Trophoblast cell (in vitro differentiated cells and primary cell): ENCODE measurements around the gene PEAK3.

Source experiments
- DNase-seq, 2 donors: peaks; one replicate each; pipeline ENCODE4 v3.0.0-alpha.2; 2016
- H2AFZ ChIP-seq: 2 replicates; pipeline ENCODE4 v1.6.1; 2013; ENCODE audit warnings: low read length, moderate library complexity, mild to moderate bottlenecking; ENCODE audit not compliant: insufficient read depth, poor library complexity
- H2AK5ac ChIP-seq: 2 replicates; pipeline ENCODE4 v1.6.1; 2013; ENCODE audit warnings: mild to moderate bottlenecking, low read length
- H2BK120ac ChIP-seq: 2 replicates; pipeline ENCODE4 v1.6.1; 2013; ENCODE audit warnings: low read length, mild to moderate bottlenecking, moderate library complexity; ENCODE audit not compliant: insufficient read depth, poor library complexity
- H2BK12ac ChIP-seq: 2 replicates; pipeline ENCODE4 v1.6.1; 2013; ENCODE audit warnings: mild to moderate bottlenecking, low read length, moderate library complexity
- H2BK5ac ChIP-seq: 2 replicates; pipeline ENCODE4 v1.6.1; 2013; ENCODE audit warnings: low read length, low read depth, moderate library complexity, mild to moderate bottlenecking; ENCODE audit not compliant: poor library complexity
- H3K14ac ChIP-seq: 2 replicates; pipeline ENCODE4 v1.6.1; 2013; ENCODE audit warnings: mild to moderate bottlenecking, low read length
- H3K18ac ChIP-seq: 2 replicates; pipeline ENCODE4 v1.6.1; 2013; ENCODE audit warnings: mild to moderate bottlenecking, low read length
- H3K23ac ChIP-seq: 2 replicates; pipeline ENCODE4 v1.6.1; 2013; ENCODE audit warnings: low read length
- H3K27ac ChIP-seq: 2 replicates; pipeline ENCODE4 v1.5.1; 2013; ENCODE audit warnings: low read depth, mild to moderate bottlenecking, inconsistent platforms, low read length, moderate library complexity
- H3K27me3 ChIP-seq: 2 replicates; pipeline ENCODE4 v1.6.1; 2013; ENCODE audit warnings: inconsistent platforms, mild to moderate bottlenecking, low read length, moderate library complexity; ENCODE audit not compliant: insufficient read depth
- H3K36me3 ChIP-seq, 2 experiments: 1 replicate in 1 of 2; 2 replicates in 1 of 2; pipeline ENCODE4 v1.6.1; 2013; ENCODE audit warnings: low read length in 2 of 2, mild to moderate bottlenecking in 2 of 2, moderate library complexity in 1 of 2; ENCODE audit not compliant: insufficient read depth in 2 of 2, control insufficient read depth in 1 of 2
- H3K4ac ChIP-seq: 2 replicates; pipeline ENCODE4 v1.6.1; 2013; ENCODE audit warnings: low read depth, mild to moderate bottlenecking, low read length, moderate library complexity
- H3K4me1 ChIP-seq, 2 experiments: 1 replicate in 1 of 2; 2 replicates in 1 of 2; pipeline ENCODE4 v1.6.1; 2013; ENCODE audit warnings: low read length in 2 of 2, mild to moderate bottlenecking in 2 of 2, moderate library complexity in 1 of 2; ENCODE audit not compliant: insufficient read depth in 2 of 2, control insufficient read depth in 1 of 2
- H3K4me2 ChIP-seq: 2 replicates; pipeline ENCODE4 v1.6.1; 2013; ENCODE audit warnings: inconsistent platforms, mild to moderate bottlenecking, low read length, moderate library complexity
- H3K4me3 ChIP-seq: 2 replicates; pipeline ENCODE4 v1.5.1; 2013; ENCODE audit warnings: mild to moderate bottlenecking, low read depth, low read length, inconsistent platforms
- H3K79me1 ChIP-seq: one replicate; pipeline ENCODE4 v1.6.1; 2013; ENCODE audit warnings: low read length
- H3K79me2 ChIP-seq: 2 replicates; pipeline ENCODE4 v1.6.1; 2013; ENCODE audit warnings: low read length, mild to moderate bottlenecking; ENCODE audit not compliant: control insufficient read depth, insufficient read depth, poor library complexity
- H3K9ac ChIP-seq: 2 replicates; pipeline ENCODE4 v1.6.1; 2013; ENCODE audit warnings: mild to moderate bottlenecking, low read length
- H3K9me3 ChIP-seq: 2 replicates; pipeline ENCODE4 v1.6.1; 2013; ENCODE audit warnings: low read depth, mild to moderate bottlenecking, control low read depth, inconsistent platforms, low read length; ENCODE audit not compliant: insufficient read depth
- H4K12ac ChIP-seq: 2 replicates; pipeline ENCODE4 v1.6.1; 2013; ENCODE audit warnings: low read depth, mild to moderate bottlenecking, low read length, moderate library complexity
- H4K8ac ChIP-seq: 2 replicates; pipeline ENCODE4 v1.6.1; 2013; ENCODE audit warnings: low read depth, mild to moderate bottlenecking, low read length, moderate library complexity
- H4K91ac ChIP-seq: one replicate; pipeline ENCODE4 v1.6.1; 2013; ENCODE audit warnings: low read depth, mild to moderate bottlenecking, low read length, moderate library complexity
- WGBS: extraction: QIAGEN DNeasy Blood & Tissue Kit; methylation state at CpG from one replicate; pipeline ENCODE4 v1.1.7; 2013; ENCODE audit warnings: missing lambda C conversion rate; ENCODE audit not compliant: insufficient read length, insufficient coverage; ENCODE audit errors: extremely low coverage; 5-methylcytosine and 5-hydroxymethylcytosine counted together

The PEAK3 gene

DNA sequence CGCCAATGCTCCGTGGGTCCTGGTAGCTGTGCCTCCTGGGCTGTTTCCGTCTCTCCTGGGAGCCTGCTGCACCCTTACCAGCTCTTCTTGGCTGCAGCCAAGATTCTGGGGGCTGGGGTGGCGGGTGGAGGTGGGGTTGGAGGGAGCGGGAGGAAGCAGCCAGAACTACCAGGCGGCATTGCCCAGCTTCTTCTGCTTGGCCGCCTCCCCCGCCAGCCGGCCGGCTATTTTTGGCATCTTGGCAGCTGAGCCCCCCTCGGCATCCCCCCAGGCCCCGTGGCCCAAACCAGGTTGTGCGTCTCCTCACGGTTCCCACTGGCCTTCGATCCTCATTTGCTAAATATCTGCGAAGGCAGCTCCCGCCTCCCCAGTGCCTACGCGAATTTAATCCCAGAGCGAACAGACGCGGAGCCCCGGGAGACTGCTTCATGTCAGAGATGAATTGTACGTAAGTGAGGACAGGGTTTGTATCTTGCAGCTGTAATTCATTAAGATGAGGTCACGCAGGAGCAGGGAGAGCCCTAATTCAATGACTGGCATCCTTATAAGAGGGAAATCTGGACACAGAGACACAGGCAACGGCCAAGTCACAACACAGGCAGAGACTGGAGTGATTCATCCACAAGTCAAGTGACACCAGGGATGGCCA, 12.8 kb upstream of the PEAK3 start:
- no peak overlapping the region for H3K18ac ChIP-seq
- WGBS: no CpG with 5 or more reads among the region's 26 CpGs
- no peaks in the 10 kb centered on the region for H3K79me1 ChIP-seq
- H3K23ac ChIP-seq: no peak overlapping the region
- DNase-seq: no peak
- no peak overlapping the region for H2BK5ac ChIP-seq
- no peaks in the 10 kb centered on the region for H3K36me3 ChIP-seq
- H4K8ac ChIP-seq: no peak overlapping the region
- no peak overlapping the region for H4K91ac ChIP-seq
- H2AFZ ChIP-seq: no peak overlapping the region
- no peak overlapping the region for H2BK12ac ChIP-seq
- peaks cover 26% of the 10 kb centered on the region for H3K27me3 ChIP-seq
- H3K4ac ChIP-seq: no peak overlapping the region
- H3K4me2 ChIP-seq: no peak overlapping the region
- H3K14ac ChIP-seq: no peak overlapping the region
- H3K79me2 ChIP-seq: no peaks in the 10 kb centered on the region
- no peak overlapping the region for H3K4me3 ChIP-seq
- no peak overlapping the region for H3K9ac ChIP-seq
- no peak overlapping the region for H4K12ac ChIP-seq
- no peak overlapping the region for H3K27ac ChIP-seq
- H2BK120ac ChIP-seq: no peak overlapping the region
- H3K4me1 ChIP-seq: peaks cover 9 to 19% of the 10 kb centered on the region in 2 experiments
- no peak overlapping the region for H2AK5ac ChIP-seq
- H3K9me3 ChIP-seq: peaks cover 16% of the 10 kb centered on the region

DNA sequence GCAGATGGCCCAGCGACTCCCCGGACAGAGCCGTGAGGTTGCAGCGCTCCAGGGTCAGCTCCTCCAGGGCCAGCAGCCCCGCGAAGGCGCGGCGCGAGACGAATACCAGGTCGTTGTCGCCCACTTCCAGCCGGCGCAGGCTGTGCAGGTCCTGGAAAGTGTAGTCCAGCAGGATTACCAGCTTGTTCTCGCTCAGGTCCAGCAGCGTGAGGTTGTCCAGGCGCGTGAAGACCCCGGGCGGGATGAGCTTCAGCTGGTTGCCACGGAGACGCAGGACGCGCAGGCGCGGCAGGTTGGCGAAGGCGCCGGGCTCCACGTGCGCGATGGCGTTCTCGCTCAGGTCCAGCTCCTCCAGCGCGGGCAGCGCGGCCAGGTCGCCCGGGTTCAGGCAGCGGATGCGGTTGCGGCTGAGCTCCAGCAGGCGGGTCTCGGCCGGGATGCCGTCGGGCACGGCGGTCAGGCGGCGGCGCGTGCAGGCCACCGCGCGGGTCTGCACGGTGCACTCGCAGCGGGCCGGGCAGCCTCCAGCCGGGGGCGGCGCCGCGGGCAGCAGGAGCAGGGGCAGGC, 9.3 kb upstream of the PEAK3 start:
- DNase-seq: peak in 1 of 2 donors; percentile 51

GRCh38 chr19:2290441-2291184, 8.6 kb upstream of the PEAK3 start:
- no peak overlapping the region for H3K23ac ChIP-seq
- no peak overlapping the region for H2AFZ ChIP-seq
- H3K4ac ChIP-seq: no peak overlapping the region
- no peaks in the 10 kb centered on the region for H3K79me1 ChIP-seq
- H4K12ac ChIP-seq: no peak overlapping the region
- H3K9ac ChIP-seq: no peak overlapping the region
- no peak overlapping the region for H4K8ac ChIP-seq
- no peak overlapping the region for H3K18ac ChIP-seq
- H3K4me1 ChIP-seq: peaks cover 9 to 20% of the 10 kb centered on the region in 2 experiments
- H4K91ac ChIP-seq: no peak overlapping the region
- WGBS: no CpG with 5 or more reads among the region's 82 CpGs
- no peak overlapping the region for H2BK12ac ChIP-seq
- peak overlapping the region; percentile 57 for H3K4me2 ChIP-seq
- no peak overlapping the region for H3K27ac ChIP-seq
- no peaks in the 10 kb centered on the region for H3K36me3 ChIP-seq
- no peak overlapping the region for H2BK120ac ChIP-seq
- H3K9me3 ChIP-seq: peaks cover 24% of the 10 kb centered on the region
- H3K79me2 ChIP-seq: no peaks in the 10 kb centered on the region
- H2BK5ac ChIP-seq: no peak overlapping the region
- H3K27me3 ChIP-seq: peaks cover 49% of the 10 kb centered on the region
- no peak overlapping the region for H3K14ac ChIP-seq
- H2AK5ac ChIP-seq: no peak overlapping the region
- peak in 1 of 2 donors; percentile 59 for DNase-seq
- peak overlapping the region; percentile 3 for H3K4me3 ChIP-seq

More for the DNA sequence above, 9.3 kb upstream of the PEAK3 start:
- Histone ChIP-seq H2AFZ (no peak overlapping the region), H3K79me2 (no peaks in the 10 kb centered on the region), H3K4me3 (no peak overlapping the region), H3K9me3 (peaks cover 24% of the 10 kb centered on the region), H4K12ac (no peak overlapping the region), H3K23ac (no peak overlapping the region), H2AK5ac (no peak overlapping the region), H3K4me2 (peak overlapping the region; percentile 57), H2BK12ac (no peak overlapping the region), H2BK5ac (no peak overlapping the region), H3K14ac (no peak overlapping the region), H4K8ac (no peak overlapping the region), H3K27ac (no peak overlapping the region), H3K79me1 (no peaks in the 10 kb centered on the region), H3K4ac (no peak overlapping the region), H3K18ac (no peak overlapping the region), H3K4me1 (peaks cover 9 to 20% of the 10 kb centered on the region in 2 experiments), H2BK120ac (no peak overlapping the region), H3K27me3 (peaks cover 49% of the 10 kb centered on the region), H4K91ac (no peak overlapping the region), H3K36me3 (no peaks in the 10 kb centered on the region), H3K9ac (no peak overlapping the region)
- WGBS: no CpG with 5 or more reads among the region's 67 CpGs

DNA sequence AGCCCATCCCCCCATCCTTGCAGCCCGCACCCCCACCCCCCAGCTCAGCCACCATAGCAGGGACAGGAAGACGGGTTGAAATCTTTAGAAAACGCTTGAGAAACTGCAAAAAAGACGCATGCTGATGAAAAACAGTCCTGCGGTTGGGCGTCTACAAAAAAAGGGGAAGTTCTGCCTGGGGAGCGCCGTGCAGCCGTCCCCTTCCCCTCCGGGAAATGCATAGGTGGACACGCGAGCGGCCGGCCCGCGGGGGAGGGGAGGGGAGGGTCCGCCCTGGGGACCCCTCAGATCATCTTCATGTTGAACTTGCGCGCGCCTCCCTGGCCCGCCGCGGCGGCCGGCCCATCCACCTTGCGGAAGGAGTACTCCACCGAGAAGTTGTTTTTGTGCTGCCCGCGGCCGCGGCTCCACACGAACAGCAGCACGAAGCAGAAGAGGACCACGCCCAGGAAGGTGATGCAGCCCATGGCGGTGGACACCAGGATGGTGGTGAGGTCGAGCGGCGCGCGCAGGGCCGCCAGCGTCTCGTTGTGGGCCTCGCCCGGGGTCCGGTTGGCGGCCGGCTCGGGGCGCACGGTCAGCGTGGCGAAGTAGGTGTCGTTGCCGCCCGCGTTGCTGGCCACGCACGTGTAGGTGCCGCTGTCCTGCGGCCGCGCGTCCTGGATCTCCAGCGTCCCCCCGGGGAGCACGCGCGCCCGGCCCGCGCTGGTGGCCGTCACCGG, 7.9 kb upstream of the PEAK3 start:
- Histone ChIP-seq H3K23ac (no peak overlapping the region), H4K91ac (no peak overlapping the region), H4K12ac (no peak overlapping the region), H2BK5ac (no peak overlapping the region), H3K4me2 (peak overlapping the region; percentile 57), H3K79me2 (no peaks in the 10 kb centered on the region), H3K27ac (no peak overlapping the region), H3K4me1 (peaks cover 9 to 20% of the 10 kb centered on the region in 2 experiments), H3K9ac (no peak overlapping the region), H2AFZ (no peak overlapping the region), H3K18ac (no peak overlapping the region), H2BK120ac (no peak overlapping the region), H3K4ac (no peak overlapping the region), H3K27me3 (peaks cover 49% of the 10 kb centered on the region), H2AK5ac (no peak overlapping the region), H4K8ac (no peak overlapping the region), H3K14ac (no peak overlapping the region), H3K79me1 (no peaks in the 10 kb centered on the region), H3K36me3 (no peaks in the 10 kb centered on the region), H2BK12ac (no peak overlapping the region), H3K9me3 (peaks cover 24% of the 10 kb centered on the region), H3K4me3 (no peak overlapping the region)
- no CpG with 5 or more reads among the region's 74 CpGs for WGBS
- peak in 1 of 2 donors; percentile 26 for DNase-seq
